HG03139 (cell line): Measurements from ENCODE around the gene CDC42SE2.
A peak's percentile ranks its signal among the peaks of the same experiment; 100 is the strongest.

Source experiments
- ATAC-seq: cut with Tn5 transposase; IDR thresholded peaks from one replicate; pipeline ENCODE4 v1.9.1; 2021; ENCODE audit not compliant: unreplicated experiment

The CDC42SE2 gene, protein sequence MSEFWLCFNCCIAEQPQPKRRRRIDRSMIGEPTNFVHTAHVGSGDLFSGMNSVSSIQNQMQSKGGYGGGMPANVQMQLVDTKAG

DNA sequence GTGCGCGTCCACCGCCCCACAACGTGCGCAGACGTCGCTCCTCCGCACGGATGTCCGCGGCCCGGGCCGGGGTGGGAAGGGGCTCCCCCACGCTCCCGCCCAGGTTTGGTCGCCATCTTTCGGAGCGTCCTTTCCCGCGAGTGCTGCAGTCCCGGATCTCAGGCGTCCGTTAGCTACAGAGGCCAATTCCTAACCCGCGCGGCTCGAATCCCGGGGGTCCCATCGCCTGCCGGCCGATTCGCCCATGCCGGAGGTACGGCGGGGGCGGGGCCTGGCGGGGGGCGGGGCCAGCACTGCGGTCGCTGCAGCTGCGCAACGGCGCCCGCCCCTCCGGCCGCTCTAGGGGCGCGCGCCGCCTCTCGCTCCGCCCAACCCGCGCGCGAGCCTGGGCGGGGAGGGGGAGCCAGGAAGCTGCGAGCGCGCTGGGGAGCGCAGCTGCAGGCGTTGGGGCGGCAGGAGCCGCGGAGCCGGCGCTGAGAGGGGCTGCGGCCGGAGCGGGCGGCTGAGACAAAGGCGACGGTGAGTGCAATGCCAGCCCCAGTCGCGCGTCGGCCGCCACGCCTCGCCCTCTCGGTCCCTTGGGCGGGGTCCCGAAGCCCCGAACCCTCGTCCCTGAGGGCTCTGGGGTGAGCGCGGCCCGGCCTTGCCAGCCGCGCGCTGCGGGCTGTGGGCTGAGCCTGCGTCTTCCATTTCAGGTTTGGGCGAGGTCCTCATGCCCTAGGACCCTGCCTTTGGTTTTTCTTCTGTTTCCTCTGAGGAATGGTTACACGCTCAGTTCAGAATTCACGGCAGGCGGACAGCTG lies at the start of gene CDC42SE2:
CDC42SE2 (plus strand) TSS at position 406 of the 803 bp plus-strand sequence. CDS start 95,441 bp downstream, outside the sequence.
- ATAC-seq, result peak; percentile 81

DNA sequence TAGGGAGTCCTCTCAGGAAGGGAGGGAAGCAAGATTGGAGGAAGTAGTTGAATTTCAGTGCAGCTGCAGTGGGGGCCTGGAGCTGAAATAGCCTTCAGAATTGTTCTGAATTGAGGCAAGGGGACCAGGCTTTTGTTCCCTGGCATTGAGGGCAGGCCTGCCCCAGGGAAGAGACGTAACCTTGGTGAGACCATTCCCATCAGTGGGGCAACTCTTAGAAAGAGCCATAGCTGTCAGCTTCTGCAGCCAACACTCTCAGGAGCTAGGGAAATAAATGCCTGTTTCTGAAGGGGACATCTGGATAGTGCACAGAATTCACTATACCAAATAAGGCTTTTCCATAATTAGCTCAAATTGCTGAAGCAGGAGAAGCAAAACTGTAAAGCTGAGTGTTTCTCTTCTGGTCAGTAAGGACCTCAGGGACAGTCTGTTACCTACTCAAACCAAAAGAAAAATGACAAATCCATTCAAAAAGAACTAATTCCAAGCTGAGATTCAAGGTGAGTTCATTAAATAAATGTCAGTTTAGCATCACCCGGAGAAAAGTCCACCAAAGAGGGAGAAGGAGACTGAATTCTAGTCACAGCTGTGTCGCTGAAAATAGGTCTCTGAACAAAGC lies 49.1 kb upstream of the CDC42SE2 start:
- no peak for ATAC-seq

DNA sequence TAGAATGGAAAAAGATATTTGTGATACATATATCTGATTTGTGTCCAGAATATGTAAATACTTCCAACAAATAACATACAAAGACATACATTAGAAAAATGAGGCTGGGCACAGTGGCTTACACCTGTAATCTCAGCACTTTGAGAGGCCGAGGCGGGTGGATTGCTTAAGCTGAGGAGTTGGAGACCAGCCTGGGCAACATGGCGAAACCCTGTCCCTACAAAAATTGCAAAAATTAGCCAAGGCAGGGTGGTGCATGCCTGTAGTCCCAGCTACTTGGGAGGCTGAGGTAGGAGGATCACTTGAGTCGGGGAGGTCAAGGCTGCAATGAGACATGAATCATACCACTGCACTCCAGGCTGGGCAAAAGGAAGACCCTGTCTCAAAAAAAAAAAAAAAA lies 46.1 kb upstream of the CDC42SE2 start:
- ATAC-seq, result no peak

DNA sequence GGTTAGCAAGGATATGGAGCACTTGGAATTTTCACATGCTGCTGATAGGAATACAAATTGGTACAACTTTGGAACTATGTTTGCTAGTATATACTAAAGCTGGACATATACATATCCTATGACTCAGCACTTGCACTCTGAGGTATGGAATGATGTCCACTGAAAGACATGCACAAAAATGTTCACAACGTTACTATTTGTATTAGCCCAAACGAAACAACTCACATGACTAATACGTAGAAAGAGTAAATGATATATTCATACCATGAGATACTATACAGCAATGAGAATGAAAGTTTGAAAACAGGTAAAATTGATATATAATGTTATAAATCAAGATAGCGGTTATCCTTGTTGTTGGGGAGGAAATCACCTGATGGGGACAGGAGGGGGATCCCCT lies 45.5 kb upstream of the CDC42SE2 start:
- no peak for ATAC-seq

DNA sequence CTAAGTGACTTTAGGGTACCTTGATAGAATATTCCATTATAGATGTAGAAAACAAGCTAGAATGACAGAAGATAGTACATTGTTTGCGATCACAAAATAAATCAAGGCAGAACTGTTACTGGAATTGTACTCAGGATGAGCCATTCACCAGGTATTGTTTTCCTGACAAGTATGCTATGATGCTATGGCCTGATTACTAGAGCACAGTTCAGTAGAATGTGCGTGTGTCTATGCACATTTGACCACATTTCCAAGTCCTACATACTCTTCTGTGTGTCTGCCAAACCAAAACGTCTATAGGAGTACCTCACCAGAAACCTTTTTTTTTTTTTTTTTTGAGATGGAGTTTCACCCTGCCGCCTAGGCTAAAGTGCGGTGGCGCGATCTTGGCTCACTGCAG lies 43.3 kb upstream of the CDC42SE2 start:
- ATAC-seq, result no peak

DNA sequence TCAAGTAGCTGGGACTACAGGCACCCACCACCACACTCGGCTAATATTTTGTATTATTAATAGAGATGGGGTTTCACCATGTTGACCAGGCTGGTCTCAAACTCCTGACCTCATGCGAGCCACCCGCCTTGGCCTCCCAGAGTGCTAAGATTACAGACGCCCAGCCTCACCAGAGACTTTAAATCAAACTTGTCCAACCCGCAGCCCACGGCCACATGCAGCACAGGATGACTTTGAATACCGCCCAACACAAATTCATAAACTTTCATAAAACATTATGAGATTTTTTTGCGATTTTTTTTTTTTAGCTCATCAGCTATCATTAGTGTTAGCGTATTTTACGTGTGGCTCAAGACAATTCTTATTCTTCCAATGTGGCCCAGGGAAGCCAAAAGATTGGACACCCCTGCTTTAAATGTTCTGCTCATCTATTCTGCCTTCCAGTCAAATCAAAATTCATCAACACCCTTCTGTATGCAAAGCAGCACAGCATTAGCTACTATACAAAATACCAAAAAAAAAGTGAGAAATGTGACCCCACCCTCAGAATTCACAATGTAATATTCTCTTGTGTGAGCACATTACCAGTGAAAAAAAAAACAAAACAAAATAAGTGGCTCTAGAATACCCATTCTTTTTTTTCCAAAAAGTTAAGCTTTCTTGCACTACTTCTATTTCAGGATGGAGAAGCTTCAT lies 42.7 kb upstream of the CDC42SE2 start:
- ATAC-seq, result no peak

DNA sequence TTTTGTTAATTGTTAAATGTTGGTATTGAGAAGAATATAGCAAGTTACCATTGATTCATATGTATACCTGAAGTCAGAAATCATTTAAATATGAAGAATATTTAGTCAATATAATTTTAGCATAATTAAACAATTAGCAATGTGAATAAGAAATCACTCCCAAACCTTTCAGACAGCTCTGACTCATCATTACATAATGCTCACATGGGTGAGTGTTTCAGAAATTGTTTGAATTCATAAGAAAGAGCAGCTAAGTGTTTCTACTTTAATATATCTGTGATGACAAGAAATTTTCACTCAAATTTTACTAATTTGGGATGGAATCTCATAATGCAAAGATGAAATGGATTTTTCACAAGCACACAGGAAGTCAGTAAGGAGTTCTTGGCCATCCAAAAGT lies 42.0 kb upstream of the CDC42SE2 start:
- ATAC-seq, result no peak

DNA sequence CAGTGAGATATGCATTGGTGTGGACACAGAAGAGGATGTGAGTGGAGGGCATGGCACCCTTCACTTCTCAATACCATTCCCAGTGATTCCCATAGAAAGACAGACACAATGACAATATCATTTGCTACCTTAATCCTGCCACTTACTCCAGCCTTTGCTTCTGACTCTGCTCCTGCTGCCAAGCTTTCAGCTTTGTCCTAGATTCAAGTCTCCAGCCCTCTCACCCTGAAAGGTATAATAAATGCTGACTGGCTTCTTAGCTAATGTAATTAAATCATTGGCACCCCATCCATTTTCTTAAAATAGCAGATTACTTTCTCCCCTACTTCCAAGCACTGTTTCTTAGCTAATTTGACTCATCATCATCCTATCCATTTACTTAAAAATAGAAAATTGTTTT lies 41.1 kb upstream of the CDC42SE2 start:
- no peak for ATAC-seq

DNA sequence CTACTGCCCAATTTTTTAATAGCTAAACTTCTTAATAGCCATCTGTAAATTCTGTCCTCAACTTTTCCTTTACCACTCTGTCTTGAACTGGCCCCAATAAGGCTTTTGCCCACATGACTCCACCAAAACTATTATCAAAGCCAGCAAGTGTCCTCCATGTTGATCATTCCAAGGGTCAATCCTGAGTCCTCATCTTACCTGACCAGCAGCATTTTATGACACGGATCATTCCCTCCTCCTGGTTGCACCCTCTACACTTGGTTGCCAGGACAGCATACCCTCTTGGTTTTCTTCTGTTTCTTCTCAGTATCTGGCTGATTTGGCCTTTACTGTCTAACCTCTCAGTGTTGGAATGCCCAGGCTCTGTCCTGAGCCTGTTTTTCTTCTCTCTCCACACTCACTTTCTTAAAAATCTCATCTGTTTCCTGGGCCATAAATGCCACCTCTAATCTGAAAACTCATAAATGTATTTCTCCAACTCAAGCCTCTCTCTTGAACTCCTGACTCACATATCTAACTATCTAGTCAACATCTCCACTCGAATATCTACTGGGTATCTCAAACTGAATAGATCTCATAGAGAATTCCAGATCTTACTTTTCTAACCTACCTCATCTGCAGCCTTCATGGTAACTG lies 40.0 kb upstream of the CDC42SE2 start:
- no peak for ATAC-seq

DNA sequence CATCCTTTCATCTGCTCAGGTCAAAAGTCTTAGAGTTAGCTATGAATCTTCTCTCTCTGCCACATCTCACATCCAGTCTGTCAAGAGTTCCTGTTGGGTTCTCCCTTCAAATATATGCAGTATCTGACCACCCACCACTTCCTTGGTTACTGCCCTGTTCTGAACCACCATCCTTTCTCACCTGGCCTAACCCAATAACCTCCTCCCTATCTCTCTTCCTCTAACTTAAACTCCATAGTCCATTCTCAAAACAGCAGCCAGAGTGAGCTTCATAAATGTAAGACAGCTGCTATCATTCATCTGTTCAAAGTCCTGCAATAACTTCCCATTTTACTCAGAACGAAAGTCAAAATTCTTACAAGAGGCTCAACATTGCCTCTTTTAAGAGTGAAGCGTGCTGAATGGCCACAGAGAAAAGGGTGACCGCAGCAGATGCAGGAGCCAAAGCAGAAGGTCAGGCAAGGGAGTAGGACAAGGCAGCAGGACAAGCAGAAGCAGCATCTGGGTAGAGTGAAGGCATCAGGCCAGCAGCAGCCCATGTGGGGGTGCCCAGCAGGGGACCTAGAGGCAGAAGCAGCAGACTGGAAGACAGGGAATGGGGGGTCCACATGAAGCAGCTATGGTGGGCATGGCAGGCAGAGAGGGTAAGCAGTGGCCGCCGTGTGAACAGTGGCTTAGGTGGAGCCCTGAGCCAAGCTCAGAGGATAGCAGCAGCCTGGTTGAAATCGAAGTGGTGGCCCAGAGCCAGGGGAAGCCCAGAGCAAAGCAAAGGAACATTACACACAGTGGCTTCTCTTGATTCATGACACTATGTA lies 39.3 kb upstream of the CDC42SE2 start:
- ATAC-seq, result peak; percentile 86

DNA sequence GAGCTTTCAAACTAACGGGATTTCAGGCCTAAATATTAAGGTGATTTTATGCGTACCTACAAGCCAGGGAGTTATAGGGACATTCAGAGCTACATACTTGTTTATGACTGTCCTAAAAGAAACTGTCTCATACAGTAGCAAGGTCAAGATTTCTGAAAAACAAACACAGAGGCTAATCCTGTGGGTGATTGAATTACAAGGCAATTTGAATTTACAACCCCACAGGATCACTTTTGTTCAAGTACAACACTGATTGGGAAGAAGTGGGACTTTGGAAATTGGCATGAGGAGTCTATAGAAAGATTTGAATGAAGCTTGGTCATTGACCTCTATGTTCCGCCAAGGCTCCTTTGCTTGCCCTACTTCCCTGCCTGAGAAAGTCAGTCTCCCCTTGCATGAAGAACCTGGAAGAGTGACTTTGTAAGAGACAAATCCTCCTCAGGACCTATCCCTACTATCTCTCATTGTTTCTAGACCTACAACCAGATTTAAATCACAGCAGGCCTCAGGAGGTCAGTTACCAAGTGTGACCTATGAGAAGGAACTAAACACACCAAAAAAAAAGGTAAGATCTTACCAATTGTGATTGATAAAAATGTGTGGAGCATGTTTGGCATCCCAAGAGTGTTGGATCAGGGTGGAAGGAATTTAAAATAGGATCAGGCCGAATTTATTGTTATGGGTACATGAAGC lies 38.4 kb upstream of the CDC42SE2 start:
- ATAC-seq, result no peak

DNA sequence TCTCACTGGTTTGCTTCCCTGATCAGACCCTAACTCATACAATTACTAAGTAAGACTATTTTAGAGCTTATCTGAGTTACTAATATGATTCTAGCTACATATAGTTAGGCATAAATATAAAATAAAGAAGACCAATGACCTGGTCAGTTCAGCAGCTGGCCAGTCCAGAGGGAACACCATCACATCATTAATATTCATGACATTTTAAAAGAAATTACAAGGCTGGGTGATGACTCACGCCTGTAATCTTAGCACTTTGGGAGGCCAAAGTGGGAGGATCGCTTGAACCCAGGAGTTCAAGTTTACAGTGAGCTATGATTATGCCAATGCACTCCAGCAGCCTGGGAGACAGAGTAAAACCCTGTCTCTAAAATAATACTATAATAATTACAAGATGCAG lies 37.0 kb upstream of the CDC42SE2 start:
- ATAC-seq, result no peak

DNA sequence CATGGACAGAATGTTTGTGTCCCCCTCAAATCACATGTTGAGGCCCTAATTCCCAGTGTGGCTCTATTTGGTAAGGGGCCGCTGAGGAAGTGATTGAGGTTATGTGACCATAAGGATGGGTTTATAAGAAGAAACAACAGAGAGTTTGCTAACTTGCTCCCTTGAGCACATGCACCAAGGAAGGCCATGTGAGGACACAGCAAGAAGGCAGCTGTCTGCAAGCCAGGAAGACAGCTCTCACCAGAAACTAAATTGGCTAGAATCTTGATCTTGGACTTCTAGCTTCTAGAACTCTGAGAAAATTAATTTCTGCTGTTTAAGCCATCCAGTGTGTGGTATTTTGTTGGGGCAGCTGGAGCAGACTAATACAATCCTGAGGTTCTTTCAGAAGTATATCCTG lies 35.2 kb upstream of the CDC42SE2 start:
- no peak for ATAC-seq

DNA sequence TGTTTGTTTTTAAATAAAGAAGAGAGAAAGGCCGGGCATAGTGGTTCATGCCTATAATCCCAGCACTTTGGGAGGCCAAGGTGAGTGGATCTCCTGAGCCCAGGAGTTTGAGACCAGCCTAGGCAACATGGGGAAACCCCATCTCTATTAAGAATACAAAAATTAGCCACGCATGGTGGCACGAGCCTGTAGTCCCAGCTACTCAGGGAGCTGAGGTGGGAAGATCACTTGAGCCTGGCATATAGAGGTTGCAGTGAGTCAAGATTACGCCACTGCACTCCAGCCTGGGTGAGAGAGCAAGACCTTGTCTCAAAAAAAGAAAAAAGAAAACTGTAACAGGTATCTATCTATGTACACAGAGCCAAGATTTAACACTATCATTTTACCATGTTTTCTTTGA lies 34.2 kb upstream of the CDC42SE2 start:
- ATAC-seq, result no peak

DNA sequence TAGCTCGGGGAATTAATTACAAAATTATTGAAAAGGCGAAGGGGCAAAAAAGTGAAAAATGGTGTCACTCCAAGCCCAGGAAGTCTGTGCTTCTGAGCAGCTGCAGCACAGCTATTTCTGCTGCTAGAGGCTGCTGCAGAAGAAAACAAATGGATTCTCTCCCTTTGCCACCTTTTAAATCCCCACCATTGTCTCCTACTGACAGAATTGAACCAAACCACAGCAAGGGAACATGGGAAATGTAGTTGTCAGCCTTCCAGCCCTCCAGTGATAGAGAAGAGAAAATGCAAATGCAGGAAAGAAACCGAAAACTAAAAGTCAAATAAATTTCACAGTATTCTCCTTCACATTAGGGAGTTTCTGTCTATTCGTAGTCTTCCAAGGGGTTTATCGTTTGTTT lies 33.4 kb upstream of the CDC42SE2 start:
- ATAC-seq, result no peak

DNA sequence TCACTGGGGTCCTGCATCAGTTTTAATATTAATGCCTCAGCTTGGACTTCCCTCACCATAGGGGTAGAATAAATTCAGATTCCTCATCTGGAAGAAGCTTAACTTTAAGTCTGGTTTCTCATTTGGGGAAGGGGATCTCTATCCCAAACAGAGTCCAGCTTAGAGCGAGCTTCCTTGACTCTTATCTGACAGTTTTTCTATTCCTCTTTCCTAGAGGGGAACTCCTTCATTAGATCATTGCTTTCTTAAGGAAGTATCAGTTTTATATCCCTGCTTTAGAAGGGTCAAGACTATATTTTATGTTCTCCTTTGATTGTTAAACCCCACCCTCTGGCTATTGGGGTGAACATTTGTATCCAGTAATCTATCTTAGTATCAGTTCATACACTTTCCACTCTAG lies 24.2 kb upstream of the CDC42SE2 start:
- no peak for ATAC-seq

DNA sequence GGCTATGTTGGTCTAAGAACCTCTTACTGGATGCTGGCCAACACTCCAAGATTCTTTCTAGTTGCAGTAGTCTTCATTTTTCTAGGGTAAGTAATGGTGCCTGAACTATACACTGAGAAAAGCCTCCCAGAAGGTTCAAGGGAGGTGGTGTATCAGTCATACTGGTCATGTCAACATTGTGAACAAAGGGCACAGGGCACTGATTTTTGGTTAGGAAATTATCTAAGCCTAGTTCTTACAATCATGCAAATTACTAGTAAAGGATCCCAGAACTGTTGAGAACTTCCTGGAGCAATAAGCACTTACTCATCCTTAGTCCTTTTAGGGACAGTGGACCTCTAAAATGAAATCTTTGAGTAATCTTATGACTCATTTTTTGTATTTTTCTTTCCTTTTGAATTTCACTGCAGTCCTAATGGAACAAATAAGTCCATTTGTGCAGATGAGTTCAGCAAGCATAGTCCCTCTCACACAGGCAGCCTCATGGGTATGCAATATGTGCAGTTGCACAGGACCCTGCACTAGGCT lies 21.1 kb upstream of the CDC42SE2 start:
- ATAC-seq, result no peak

DNA sequence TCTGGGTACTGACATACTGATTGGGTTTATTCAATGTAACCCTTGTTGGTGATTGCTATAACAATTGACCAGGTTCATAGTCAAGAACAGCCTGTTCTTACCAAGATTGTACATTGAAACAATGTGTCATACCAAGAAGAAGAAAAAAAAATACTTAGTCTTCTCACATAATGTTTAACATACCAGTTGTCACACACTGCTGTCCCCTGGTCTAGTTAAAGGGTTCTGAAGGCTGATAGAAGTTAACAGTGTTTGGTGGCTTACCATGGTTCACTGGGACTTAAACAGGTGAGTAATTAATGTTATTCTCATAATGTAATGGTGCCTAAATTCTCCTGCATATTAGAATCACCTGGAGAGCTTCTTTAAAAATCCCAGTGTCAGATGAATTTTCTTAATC lies 18.5 kb upstream of the CDC42SE2 start:
- no peak for ATAC-seq

DNA sequence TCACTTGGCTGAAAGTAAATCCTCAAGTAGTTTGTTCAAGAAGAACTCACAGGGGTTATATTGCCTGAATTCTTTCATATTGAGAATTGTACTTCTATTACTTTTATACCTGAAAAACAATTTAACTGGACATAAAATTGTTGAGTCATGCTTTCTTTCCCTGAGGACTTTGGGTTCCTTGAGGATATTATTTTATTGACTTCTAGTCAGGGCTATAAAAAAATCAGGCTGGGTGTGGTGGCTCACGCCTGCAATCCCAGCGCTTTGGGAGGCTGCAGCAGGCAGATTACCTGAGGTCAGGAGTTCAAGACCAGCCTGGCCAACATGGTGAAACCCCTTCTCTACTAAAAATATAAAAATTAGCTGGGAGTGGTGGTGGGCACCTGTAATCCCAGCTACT lies 17.9 kb upstream of the CDC42SE2 start:
- ATAC-seq, result no peak

DNA sequence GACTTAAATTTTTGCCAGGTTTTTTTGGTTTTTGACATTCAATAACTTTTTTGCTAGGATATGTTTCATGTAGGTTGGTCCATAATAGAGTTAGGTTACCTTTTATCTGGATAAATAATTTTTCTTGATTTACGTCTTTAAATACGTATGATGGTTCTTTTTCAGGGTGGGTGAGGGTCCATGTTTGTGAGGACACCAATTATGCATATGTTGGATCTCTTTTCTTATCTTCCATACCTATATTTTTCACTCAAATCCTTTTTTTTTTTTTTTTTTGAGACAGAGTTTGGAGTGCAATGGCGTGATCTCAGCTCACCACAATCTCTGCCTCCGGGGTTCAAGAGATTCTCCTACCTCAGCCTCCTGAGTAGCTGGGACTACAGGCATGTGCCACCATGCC lies 17.3 kb upstream of the CDC42SE2 start:
- no peak for ATAC-seq
